Testis (tissue), 3 donors: Measurements from ENCODE around the gene MAOB. TPM values are rescaled to one million over a fixed set of nuclear protein-coding genes. Genes with fewer than 3 reads are reported as not detected.

Source experiments
- polyA plus RNA-seq: library from polyadenylated mRNA; stranded (reverse); fragments of 350-450 nt; fragmentation: Illumina TruSeq; extraction: RNeasy Lipid Tissue Mini Kit (QIAGEN cat#74804); gene quantifications from one replicate; pipeline ENCODE4 v1.2.3, GENCODE V29; 2014; ENCODE audit warnings: low read depth, low replicate concordance; ENCODE audit not compliant: insufficient read depth
- total RNA-seq, 2 donors: library from RNA; depleted of rRNA; stranded (reverse); fragments of >200 nt; gene quantifications; one replicate each; pipeline ENCODE4 v1.2.3, GENCODE V29; 2016

MAOB gene
- total and polyA plus RNA-seq, 3 donors from 2014 or later, result 9.2 to 32.8 (median 12.8) TPM

Other genes with a start within 250 kb of the MAOB start
- 10 to 100 TPM in 1 of 2 donors, 1 to 10 TPM in 1; 6.5 to 12.3 TPM for gene MAOA, start 226.2 kb downstream of the MAOB start, total RNA-seq
- 11.8 TPM for gene MAOA, start 226.2 kb downstream of the MAOB start, polyA plus RNA-seq
- gene NDP, start 90.9 kb upstream of the MAOB start, total RNA-seq, result 1 to 10 TPM in 1 of 2 donors, under 1 TPM in 1; 0.55 to 1.3 TPM
- gene NDP, start 90.9 kb upstream of the MAOB start, polyA plus RNA-seq, result 1.8 TPM